Measurements from ENCODE around the gene MFSD2A. TPM values are rescaled to one million over a fixed set of nuclear protein-coding genes. Genes with fewer than 3 reads are reported as not detected.
A peak's percentile ranks its signal among the peaks of the same experiment; 100 is the strongest.
"Not testable (repeated sequence)": the region's sequence is repeated elsewhere in the genome, so short reads cannot be mapped to it uniquely, and the experiment has no call there.

Gene MFSD2A
- polyA plus RNA-seq, 1 of the 3 experiments (the other 2 are of a cell fraction), result 6.3 TPM

- Histone ChIP-seq H2AFZ (ENCODE audit: low read depth) (no peak overlapping the region), H3K9me2 (no peaks in the 10 kb centered on the region), H3K4me1 (ENCODE audit: control insufficient read depth in 1 of 2, insufficient read depth in 2 of 2, low read depth in 1 of 2, low read length in 1 of 2) (peaks cover 0 to 12% of the 10 kb centered on the region in 2 experiments; a peak in 1 of 4 replicates), H3K27me3 (ENCODE audit: insufficient read depth) (no peaks in the 10 kb centered on the region), H3K9me3 (no peaks in the 10 kb centered on the region), H3K36me3 (replicated peaks in 1 of 2; ENCODE audit: control insufficient read depth in 1 of 2, insufficient read depth in 2 of 2, low read length in 1 of 2) (no peaks in the 10 kb centered on the region), H3F3A (replicated peaks; ENCODE audit: insufficient read depth) (no peaks in the 10 kb centered on the region), H3K4me3 (ENCODE audit: low read depth in 2 of 2, low read length in 1 of 2) (no peak overlapping the region), H3K27ac (ENCODE audit: low read depth in 2 of 2, low read length in 1 of 2) (no peak overlapping the region), H3K79me2 (ENCODE audit: insufficient read depth) (peaks cover 6% of the 10 kb centered on the region; the same call in 1 of the 2 replicates), H3K4me2 (no peak overlapping the region), H4K20me1 (ENCODE audit: insufficient read depth) (no peaks in the 10 kb centered on the region), H3K9ac (no peak overlapping the region)
- peak; percentile 55 for DNase-seq
- CTCF ChIA-PET, result interaction anchor here (1.1 to 3.4 kb wide), 2 partner anchors 12 to 41 kb away, joined by 3 to 21 read pairs; no protein-coding TSS in a partner anchor
- POLR2A ChIA-PET, result no interaction called here
- TF ChIP-seq, protein P1, sequence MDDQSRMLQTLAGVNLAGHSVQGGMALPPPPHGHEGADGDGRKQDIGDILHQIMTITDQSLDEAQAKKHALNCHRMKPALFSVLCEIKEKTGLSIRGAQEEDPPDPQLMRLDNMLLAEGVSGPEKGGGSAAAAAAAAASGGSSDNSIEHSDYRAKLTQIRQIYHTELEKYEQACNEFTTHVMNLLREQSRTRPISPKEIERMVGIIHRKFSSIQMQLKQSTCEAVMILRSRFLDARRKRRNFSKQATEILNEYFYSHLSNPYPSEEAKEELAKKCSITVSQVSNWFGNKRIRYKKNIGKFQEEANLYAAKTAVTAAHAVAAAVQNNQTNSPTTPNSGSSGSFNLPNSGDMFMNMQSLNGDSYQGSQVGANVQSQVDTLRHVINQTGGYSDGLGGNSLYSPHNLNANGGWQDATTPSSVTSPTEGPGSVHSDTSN (IDR thresholded peaks at IDR 0.05), result no peak
- TF ChIP-seq RAD21 (IDR thresholded peaks at IDR 0.05; ENCODE audit: low read length), result no peak
- no peak for TF ChIP-seq YY1 (IDR thresholded peaks at IDR 0.05; ENCODE audit: low read depth)
- no peak for TF ChIP-seq POLR2AphosphoS5 (IDR thresholded peaks at IDR 0.05; ENCODE audit: low read depth, low read length)
- 92% methylated on average over 5 of the region's 13 CpGs for WGBS (ENCODE audit: low lambda C conversion rate)
These were observed 5.5 kb downstream of the MFSD2A start for GRCh38 chr1:39960431-39960958.

GRCh38 chr1:39962450-39962825 is 7.5 kb downstream of the MFSD2A start:
- Histone ChIP-seq H3K27me3 (ENCODE audit: insufficient read depth) (no peaks in the 10 kb centered on the region), H4K20me1 (ENCODE audit: insufficient read depth) (no peaks in the 10 kb centered on the region), H3K27ac (ENCODE audit: low read depth in 2 of 2, low read length in 1 of 2) (no peak overlapping the region), H2AFZ (ENCODE audit: low read depth) (no peak overlapping the region), H3K4me2 (no peak overlapping the region), H3K9me3 (no peaks in the 10 kb centered on the region), H3F3A (replicated peaks; ENCODE audit: insufficient read depth) (no peaks in the 10 kb centered on the region), H3K9ac (no peak overlapping the region), H3K4me3 (ENCODE audit: low read depth in 2 of 2, low read length in 1 of 2) (no peak overlapping the region), H3K9me2 (no peaks in the 10 kb centered on the region), H3K4me1 (ENCODE audit: control insufficient read depth in 1 of 2, insufficient read depth in 2 of 2, low read depth in 1 of 2, low read length in 1 of 2) (peaks cover 0 to 4% of the 10 kb centered on the region in 2 experiments; a peak in 1 of 4 replicates), H3K79me2 (ENCODE audit: insufficient read depth) (no peaks in the 10 kb centered on the region; the same call in 1 of the 2 replicates), H3K36me3 (replicated peaks in 1 of 2; ENCODE audit: control insufficient read depth in 1 of 2, insufficient read depth in 2 of 2, low read length in 1 of 2) (peaks cover 0 to 3% of the 10 kb centered on the region in 2 experiments)
- ChIA-PET CTCF (interaction anchor here (2.1 to 3.4 kb wide), 2 partner anchors 10 to 43 kb away, joined by 8 to 21 read pairs; no protein-coding TSS in a partner anchor), POLR2A (no interaction called here)
- DNase-seq, result no peak
- WGBS (ENCODE audit: low lambda C conversion rate), result 86% methylated on average over 14 of the region's 17 CpGs
- no peak for TF ChIP-seq YY1 (IDR thresholded peaks at IDR 0.05; ENCODE audit: low read depth)
- TF ChIP-seq, protein P2, sequence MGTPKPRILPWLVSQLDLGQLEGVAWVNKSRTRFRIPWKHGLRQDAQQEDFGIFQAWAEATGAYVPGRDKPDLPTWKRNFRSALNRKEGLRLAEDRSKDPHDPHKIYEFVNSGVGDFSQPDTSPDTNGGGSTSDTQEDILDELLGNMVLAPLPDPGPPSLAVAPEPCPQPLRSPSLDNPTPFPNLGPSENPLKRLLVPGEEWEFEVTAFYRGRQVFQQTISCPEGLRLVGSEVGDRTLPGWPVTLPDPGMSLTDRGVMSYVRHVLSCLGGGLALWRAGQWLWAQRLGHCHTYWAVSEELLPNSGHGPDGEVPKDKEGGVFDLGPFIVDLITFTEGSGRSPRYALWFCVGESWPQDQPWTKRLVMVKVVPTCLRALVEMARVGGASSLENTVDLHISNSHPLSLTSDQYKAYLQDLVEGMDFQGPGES (IDR thresholded peaks at IDR 0.05; ENCODE audit: low read depth, low read length), result no peak
- TF ChIP-seq, protein P3, sequence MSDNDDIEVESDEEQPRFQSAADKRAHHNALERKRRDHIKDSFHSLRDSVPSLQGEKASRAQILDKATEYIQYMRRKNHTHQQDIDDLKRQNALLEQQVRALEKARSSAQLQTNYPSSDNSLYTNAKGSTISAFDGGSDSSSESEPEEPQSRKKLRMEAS (IDR thresholded peaks at IDR 0.05; ENCODE audit: low read depth), result no peak
- no peak for TF ChIP-seq ELF1 (IDR thresholded peaks at IDR 0.05)
- no peak for TF ChIP-seq EP300 (IDR thresholded peaks at IDR 0.05; ENCODE audit: borderline replicate concordance in 1 of 2, low read depth in 1 of 2, low read length in 1 of 2)
- no peak for TF ChIP-seq CHD2 (IDR thresholded peaks at IDR 0.05; ENCODE audit: low read length, partially characterized antibody)
- TF ChIP-seq NFIC (IDR thresholded peaks at IDR 0.05; ENCODE audit: borderline replicate concordance), result no peak

- H3K27me3 ChIP-seq (ENCODE audit: insufficient read depth); DNase-seq; H3K4me1 ChIP-seq (ENCODE audit: control insufficient read depth in 1 of 2, insufficient read depth in 2 of 2, low read depth in 1 of 2, low read length in 1 of 2); H4K20me1 ChIP-seq (ENCODE audit: insufficient read depth); H2AFZ ChIP-seq (ENCODE audit: low read depth); H3K27ac ChIP-seq (ENCODE audit: low read depth in 2 of 2, low read length in 1 of 2); H3K9ac ChIP-seq; H3K9me2 ChIP-seq; POLR2A ChIA-PET; H3K4me3 ChIP-seq (ENCODE audit: low read depth in 2 of 2, low read length in 1 of 2); H3K36me3 ChIP-seq (replicated peaks in 1 of 2; ENCODE audit: control insufficient read depth in 1 of 2, insufficient read depth in 2 of 2, low read length in 1 of 2); H3K4me2 ChIP-seq; H3F3A ChIP-seq (replicated peaks; ENCODE audit: insufficient read depth); H3K79me2 ChIP-seq (ENCODE audit: insufficient read depth); H3K9me3 ChIP-seq: not testable (repeated sequence)
- CTCF ChIA-PET, result interaction anchor here (1.8 to 2.1 kb wide), 2 partner anchors 11 to 44 kb away, joined by 5 to 8 read pairs; no protein-coding TSS in a partner anchor
- WGBS (ENCODE audit: low lambda C conversion rate), result 96% methylated on average over 13 of the region's 13 CpGs
These were observed 8.0 kb downstream of the MFSD2A start for GRCh38 chr1:39962964-39963363.

Measured in SK-N-SH (cell line).